Activated CD4-positive, CD25-positive, alpha-beta regulatory T cell treated with anti-CD3 and anti-CD28 coated beads, Interleukin-2, amount 50 U/mL, for 24 hours (primary cell): ENCODE results near the gene SNTG2.

Experiments
- ATAC-seq, 2 donors: fragments of 150-1000 bp; cut with Tn5 transposase; one replicate each; pipeline ENCODE4 v1.10.0; 2021; ENCODE audit warnings: mild to moderate bottlenecking in 1 of 2, moderate library complexity in 1 of 2

The SNTG2 gene

DNA sequence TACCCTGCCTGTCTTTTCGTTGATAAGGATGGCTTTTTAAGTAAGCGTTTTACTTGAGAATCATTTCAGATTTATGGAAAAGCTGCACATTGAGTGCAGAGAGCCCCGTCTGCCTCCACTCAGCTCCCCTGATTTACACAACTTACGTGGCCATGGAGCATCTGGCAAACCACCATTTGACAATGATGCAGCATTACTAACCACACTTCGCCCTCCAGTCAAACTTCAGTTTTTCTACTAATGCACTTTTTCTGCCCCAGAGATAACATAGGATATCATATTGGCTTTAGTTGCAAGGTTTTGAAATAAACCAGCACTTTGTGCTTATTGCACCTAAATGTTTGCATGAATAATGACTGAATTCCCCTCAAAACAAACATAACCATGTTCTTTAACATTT is 297.5 kb downstream of the SNTG2 start:
- ATAC-seq, result no peak

DNA sequence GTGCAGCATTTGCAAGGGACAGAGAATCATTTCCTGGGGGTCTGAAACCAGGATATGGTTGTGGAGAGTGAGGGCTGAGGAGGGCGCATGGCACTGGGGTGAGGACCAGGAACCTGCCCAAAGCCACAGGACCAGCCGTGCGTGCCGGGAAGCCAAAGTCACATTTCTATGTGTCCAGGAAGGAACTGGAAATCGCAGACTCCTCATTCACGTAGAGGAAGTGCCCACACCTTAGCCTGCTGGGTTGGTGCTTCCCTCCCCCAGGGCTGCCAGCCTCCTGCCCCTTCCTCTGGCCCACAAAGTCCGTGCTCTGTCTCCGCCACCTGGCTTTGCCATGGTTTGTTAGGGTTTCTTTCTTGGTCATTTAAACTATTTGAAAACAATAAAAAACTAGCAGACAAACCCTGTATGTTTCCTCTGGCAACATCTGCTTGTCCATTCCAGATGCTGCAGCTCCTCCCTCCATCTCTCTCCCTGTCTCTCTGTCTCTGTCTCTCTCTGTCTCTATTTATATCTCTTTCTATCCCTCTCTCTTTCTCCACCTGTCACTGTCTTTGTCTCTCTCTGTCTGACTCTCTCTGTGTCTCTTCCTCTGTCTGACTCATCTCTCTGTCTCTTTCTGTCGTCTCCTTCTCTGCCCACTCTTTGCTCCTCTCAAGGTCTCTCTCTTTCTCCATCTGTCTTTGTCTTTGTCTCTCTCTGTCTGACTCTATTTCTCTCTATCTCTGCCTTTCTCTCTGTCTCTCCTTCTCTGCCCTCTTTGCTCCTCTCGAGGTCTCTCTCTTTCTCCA is 299.4 kb downstream of the SNTG2 start:
- ATAC-seq, result no peak

DNA sequence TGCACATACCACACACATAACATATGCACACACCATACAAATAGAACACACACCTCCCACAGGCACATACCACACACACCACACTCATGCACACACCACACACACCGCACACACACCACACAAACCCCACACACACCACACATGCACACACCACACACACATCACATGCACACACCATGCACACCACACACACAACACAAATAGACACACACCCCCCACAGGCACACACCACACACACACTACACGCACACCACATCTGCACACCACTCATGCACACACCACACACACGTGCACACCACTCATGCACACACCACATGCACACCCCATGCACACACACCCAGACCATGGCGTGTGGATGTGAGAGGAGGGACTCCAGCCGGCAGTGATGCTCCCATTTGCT is 300.9 kb downstream of the SNTG2 start:
- no peak for ATAC-seq

DNA sequence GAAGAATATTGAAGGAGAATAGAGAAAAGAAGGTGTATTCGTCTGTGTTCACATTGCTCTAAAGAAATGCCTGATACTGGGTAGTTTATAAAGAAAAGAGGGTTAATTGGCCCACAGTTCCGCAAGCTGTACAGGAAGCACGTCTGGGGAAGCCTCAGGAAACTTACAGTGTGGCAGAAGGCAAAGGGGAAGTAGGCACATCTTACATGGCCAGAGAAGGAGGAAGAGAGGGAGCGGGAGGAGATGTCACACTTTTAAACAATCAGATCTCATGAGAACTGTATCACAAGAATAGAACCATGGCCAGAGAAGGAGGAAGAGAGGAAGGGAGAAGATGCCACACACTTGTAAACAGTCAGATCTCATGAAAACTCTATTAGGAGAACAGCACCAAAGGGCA is 303.0 kb downstream of the SNTG2 start:
- ATAC-seq, result no peak

DNA sequence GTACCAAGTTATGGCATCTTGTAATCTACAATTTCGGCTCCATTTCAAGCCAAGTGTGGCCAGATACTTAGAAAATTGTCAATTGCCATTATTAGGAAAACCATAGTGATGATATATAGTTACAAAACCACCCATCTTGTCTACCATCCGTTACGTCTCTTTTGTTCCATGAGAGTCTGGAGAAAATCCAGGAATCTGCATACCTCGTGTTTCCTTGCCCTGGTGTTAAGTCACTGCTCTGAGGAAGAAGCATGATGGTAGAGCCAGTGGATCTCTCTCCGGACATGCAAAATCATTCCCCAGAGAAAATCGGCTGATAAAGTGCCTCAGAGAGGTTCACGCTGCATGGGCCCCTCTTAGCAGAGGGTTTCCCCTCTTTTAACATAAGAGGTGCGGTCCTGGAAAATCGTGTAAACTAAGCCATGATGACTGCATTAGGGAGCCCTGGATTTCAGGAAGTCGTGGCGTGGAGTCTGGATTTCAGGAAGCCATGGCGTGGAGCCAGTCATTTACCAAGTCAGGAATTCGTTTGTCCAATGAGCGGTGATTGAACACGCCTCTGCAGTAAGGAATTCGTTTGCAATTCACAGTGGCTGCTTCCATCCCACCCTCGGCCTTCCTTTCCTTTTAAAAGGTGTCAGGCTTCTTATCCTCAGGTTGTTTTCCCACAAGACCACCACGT is 304.2 kb downstream of the SNTG2 start:
- no peak for ATAC-seq

DNA sequence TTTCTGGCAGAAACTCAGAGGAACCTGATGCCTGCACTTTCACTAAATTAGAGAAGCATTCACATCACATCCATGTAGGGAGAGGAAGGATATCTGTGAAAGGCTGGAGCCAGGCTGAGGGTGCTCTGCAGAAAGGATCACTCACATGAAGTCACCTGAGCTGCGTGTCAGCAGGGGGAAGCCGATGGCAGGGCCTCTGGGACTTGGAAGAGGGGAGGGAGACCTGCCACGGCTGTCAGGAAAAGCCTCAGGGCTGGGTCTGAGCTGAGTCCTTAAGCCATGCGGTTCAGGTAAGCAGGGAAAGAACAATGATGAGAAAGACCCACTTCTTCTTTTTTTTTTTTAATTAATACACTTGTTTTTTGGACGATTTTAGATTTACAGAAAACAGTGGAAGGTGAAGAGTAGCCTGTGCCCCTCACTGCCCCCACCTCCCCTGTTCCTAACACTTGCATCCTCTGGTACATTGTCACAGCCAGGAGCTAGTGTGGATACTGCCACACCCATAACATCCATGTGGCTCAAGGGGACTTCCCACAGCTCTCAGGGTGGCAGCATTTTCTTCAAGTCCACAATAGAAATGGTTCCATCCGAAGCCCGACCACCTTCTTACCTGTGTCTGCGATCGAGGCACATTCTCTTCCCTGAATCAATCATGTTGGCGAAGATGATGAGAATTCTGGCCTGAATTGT is 306.1 kb downstream of the SNTG2 start:
- no peak for ATAC-seq

DNA sequence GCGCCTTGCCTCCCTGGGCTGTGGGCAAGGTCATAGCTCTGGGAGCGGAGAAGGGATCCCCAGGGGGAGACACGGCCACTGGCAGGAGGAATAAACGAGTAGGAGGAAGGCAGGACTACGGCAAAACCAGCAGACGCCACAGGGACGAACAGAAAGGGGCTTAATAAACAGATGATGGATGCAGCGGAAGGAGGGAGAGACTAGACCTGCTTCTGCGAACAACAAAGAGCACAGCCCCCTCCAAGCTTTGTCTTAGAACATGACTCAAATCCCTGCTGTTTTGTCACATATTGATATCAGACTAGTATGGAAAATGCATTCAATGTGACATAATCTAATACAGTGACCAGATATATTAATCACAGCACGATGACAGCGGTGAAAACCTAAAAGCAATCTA is 306.7 kb downstream of the SNTG2 start:
- ATAC-seq, result no peak

DNA sequence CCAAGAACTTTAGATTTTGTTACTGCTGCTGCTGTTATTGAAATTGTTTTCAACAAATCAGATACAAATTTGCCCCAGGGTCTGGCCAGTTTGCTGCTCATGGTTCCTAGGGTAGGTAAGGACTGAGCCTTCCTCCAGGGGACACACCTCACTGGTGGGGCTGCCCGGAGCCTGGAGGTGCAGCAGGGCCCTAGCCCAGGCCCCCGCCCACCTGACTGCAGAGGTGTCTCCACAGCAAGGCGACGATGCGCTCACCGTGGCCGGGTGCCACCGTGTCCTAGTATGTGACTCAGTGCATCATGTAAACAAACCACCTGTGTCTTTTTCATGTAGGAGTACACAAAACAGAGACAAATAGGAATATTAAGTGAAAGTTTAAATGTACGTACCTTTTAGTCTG is 309.1 kb downstream of the SNTG2 start:
- ATAC-seq, result no peak

DNA sequence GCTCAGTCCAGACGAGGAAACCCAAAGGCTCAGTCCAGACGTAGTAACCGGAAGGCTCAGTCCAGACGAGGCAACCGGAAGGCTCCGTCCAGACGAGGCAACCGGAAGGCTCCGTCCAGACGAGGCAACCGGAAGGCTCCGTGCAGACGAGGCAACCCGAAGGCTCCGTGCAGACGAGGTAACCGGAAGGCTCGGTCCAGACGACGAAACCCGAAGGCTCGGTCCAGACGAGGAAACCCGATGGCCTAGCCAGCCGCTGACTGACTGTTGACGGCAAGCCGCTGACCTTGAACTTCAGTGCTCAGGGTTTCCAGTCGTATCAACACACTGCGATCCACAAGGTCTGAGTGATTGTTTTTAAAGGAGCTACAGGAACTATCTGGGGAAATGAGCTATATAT is 312.0 kb downstream of the SNTG2 start:
- no peak for ATAC-seq

DNA sequence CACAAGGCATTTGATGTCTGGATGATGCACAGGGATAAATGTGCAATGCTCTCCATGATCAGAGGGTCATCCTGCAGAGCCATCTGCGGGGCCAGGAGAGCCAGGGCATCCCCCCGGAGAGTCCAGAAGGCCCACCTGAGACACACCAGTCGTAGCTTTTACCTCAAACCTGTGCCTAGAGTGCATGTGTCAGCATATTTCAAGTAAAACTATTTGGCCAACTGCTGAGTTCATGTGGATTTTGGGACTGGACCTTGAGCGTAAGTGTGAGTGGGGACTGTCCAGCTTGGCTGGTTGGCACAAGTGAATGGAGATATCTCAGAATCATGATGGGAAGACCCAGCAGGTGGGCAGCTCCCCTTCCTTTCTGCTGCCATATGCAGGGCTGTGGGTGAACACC is 314.8 kb downstream of the SNTG2 start:
- no peak for ATAC-seq

DNA sequence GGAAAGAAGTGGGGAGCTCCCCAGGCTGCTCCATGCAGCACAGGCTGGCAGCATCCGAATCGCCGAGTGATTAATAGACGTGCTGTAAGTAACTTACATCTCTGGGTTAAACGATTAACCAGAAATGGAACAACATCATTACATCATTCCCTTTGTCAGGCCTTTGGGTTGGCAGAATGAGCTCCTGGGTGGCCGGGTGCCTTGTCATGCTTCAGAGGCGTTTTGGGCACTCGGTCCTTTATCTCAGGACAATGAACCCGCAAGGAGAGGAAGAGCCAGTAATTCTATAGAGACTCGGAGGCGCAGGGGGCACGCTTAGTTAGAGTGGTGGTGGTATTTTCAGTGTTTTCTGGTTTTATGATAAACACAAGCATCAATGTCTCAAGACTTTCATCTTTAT is 315.7 kb downstream of the SNTG2 start:
- ATAC-seq, result no peak

DNA sequence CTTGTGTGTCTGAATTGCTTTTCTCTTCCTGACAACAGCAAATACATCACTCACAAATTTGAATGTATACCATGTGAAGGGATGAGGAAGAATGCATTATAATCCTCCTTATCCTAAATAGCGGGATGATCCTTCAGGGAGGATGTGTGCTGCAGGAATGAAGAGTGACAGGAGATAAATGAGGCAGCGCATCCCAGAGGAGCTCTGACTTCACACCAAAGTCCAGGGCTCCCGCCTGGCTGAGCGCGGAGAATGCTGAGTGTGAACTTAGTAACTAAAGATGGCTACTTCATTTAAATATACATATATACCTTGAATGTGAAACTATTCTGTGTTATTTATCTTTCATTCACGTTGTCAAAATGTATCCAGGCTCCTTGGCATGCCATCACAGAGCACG is 317.4 kb downstream of the SNTG2 start:
- ATAC-seq, result no peak

DNA sequence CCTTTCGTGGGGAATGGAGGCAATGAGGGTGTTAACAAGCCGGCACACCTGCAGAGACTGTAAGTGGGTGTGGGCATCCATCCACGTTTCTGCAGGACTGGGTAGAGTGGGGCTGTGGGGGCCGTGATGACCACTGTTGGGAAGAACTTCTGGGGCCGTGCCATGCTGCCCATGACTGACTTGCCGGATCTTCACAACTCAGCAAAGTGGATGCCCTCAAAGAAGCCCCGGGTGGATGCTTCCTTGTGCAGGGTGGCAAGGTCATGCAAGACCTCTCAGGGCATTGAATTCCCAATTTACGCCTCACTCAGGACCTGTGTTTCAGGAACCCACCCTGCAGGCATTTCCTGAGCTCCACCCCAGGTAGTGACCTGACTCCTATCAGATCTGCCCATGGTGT is 319.2 kb downstream of the SNTG2 start:
- ATAC-seq, result no peak

DNA sequence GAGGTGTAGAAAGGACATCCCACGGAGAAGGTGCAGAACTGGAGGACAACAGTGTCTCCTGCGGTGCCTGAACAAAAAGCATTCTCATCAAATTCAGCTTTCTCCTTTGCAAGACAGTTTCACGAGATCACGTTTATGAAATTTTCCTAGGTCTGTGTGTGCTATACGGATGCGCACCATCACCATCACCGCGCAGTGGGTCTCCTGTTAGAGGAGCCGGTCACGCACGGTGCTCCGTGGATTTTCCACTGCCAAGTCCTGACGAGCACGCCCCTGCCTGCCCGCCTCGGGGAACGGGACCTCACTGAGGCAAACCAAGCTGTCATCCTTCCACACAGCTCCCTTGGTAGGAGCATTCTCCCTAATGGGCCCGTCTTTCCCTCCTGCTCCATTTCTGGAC is 322.2 kb downstream of the SNTG2 start:
- no peak for ATAC-seq

DNA sequence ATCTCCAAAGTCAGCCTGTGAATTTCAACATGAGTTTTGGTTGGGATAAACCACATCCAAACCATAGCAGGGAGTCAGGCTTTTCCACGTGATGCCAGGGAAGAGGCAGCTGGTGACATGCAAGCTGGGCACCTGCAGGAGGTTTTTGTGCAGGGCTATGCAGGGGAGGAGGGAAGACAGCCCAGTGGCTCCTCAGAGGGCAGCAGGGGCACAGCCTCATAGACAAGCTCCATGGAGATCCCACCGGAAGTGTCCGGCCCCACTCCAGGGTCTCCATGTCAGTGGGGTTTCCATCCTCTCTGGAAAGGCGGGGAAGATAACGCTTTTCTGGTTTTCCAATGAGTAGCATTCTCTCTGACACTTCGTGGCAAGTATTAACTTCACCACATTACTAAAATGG is 327.0 kb downstream of the SNTG2 start:
- ATAC-seq, result no peak

DNA sequence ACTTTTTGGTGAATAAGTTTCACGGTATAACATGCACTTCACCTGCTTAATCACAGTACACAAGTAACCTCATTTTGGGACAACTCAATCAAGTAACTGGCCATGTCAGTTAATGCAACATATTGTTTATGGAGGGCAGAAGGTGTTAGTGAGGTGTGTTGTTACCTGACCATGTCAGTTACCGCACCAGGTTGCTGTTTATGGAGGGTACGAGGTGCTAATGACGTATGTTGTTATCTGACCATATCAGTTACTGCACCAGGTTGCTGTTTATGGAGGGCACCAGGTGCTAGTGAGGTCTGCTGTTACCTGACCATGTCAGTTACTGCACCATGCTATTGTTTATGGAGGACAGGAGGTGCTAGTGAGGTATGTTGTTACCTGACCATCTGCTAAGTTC is 327.5 kb downstream of the SNTG2 start:
- ATAC-seq, result no peak

DNA sequence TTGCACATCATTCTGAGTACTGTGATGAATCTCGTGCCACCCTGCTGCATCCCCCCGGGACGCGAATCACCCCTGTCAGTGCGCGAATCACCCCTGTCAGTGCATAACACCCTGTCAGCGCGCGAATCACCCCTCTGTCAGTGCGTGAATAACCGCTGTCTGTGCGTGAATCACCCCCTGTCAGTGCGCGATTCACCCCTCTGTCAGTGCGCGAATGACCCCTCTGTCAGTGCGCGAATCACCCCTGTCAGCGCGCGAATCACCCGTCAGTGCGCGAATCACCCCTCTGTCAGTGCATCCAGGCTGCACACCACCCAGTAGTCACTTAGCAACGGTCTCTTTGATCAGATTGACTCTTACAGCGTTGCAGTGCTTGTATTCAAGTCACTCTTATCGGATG is 328.2 kb downstream of the SNTG2 start:
- ATAC-seq, result no peak

DNA sequence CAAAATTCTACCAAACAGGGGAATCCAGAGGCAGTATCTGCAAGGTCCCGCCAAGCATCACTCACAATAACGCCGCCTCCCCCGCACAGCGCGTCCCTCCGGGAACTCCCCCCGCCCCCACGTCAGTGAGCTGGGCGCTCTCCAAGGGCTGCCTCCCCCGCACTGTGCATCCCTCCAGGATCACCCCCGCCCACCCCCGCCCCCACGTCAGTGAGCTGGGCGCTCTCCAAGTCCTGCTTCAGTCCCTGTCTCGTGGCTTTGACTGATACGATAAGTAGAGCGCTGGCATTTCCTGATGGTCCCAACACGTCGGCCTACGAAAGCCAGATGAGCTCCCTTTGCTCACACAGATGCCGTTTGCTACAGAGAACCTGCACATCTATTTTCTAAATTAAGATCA is 331.9 kb downstream of the SNTG2 start:
- no peak for ATAC-seq

DNA sequence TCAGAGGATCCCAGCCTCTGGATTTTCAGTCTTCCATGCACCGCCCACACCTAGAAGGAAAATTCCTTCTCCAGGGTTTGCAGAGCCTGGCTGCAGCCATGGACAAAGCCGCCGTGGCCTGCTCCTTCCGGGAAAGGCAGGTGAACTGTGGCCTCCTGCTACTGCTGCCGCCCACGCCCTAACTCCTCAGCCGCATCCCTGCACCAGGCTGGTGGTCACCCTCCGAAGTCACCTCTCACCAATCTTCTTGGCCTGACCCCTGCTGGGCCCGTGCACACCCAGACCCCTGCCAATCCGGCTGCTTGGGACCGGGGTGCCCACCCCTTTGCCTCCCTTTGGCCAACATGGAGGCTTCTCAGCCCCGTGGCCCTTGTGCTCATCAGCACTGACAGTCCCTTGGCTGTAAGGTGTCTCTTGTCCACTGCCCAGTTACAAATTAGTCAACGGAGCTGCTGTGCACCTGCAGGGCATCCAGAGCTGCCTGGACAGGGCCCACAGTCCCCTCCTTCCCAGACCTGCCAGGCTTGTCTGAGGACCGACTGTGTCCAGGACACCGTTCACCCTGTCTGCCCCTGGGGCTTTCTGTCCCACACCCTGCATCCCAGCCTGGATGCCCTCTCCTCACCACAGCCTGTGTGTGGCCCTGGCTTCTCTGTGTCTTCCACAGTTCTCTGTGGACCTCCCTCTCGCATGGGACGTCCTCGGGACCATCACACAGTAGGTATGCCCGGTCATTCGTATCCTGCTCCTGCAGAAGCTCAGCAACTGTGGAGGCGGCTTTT is 332.6 kb downstream of the SNTG2 start:
- ATAC-seq, result no peak

DNA sequence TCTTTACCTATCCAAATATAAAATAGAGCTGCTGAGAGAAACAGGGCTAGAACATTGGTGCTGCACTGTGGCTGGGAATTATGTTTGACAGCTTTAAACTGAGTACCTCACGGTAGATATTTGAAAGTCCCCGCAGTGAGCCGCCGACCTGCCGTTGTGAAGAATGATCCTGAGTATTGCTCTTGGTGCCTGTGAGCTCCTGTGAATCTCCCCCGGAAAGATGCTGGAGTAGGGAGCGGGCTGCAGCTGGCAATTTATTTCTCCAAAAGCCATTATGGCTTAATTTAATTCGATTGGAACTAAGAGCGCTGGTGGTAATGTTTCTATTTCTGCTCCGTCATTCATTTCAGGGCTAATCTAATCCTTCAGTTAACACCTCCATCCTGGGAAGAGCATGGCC is 333.2 kb downstream of the SNTG2 start:
- ATAC-seq, result no peak

DNA sequence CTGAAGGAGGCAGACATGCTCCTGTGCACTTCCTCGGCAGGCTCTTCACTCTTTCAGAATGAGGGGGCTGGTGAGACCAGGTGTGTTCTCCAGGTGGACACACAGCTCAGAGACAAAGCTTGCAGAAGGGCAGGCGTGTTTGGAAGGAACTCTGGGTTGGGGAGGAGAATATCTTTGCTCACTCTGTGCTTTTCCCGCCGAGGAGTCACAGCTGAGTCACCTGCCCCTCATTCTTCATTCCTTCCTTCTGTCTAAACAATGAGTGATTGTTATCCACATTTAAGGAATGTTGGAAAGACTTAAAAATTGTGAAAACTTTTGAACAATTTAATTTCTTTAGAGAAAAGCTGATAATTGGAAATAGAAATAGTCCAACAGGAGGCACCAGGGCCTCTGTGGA is 336.3 kb downstream of the SNTG2 start:
- ATAC-seq, result no peak

DNA sequence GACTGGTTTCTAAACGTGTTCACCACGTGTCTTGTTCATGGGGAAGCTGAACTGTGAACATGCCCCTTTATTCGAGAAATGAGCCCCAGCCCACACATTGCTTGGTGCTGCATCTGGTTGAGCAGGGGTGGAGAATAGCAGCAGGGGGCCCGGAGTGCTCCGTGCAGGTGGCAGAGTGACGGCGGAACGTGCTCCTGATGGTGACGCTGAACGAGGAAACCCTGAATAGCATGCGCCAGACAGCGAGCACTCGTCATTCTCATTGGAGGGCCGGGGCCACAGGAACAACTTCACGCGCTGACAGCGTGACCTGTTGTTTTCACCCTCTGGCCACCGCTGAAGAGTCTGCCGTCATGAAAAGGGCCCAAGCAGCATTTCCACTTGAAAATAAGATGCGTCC is 336.8 kb downstream of the SNTG2 start:
- no peak for ATAC-seq

DNA sequence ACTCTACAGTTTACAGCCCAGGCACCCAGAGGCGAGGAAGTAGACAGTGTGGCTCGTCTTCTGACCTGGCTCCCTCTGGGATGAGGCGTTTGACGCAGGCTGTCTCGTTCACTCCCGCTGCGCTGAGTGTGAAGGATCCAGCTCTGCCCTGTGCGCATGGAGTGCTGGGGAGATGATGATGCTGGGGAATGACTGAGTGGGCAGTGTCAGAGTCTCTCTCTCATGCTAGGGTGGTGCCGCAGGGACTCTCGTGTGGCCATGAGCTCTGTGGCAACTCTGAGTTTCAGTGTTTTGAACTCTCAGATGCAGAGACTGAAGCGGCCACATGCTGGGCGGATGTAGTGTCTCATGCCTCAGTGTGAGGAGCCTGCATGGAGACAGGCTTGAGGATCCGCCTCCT is 344.3 kb downstream of the SNTG2 start:
- no peak for ATAC-seq
